Neuron (in vitro differentiated cells): Measurements from ENCODE around the gene NTRK3.

ENCODE experiments used
- H2AFZ ChIP-seq: one replicate; pipeline ENCODE4 v1.6.1; 2013; ENCODE audit warnings: low read depth, mild to moderate bottlenecking, inconsistent platforms, low read length, moderate library complexity
- H3K27me3 ChIP-seq: one replicate; pipeline ENCODE4 v1.6.1; 2013; ENCODE audit warnings: low read length; ENCODE audit not compliant: insufficient read depth
- H3K36me3 ChIP-seq: one replicate; pipeline ENCODE4 v1.6.1; 2013; ENCODE audit warnings: low read length; ENCODE audit not compliant: insufficient read depth
- H3K4me1 ChIP-seq: one replicate; pipeline ENCODE4 v1.6.1; 2013; ENCODE audit warnings: low read length; ENCODE audit not compliant: insufficient read depth
- H3K4me3 ChIP-seq: 2 replicates; pipeline ENCODE4 v1.5.1; 2013; ENCODE audit warnings: mild to moderate bottlenecking, low read length, moderate library complexity
- H3K9me3 ChIP-seq: one replicate; pipeline ENCODE4 v1.6.1; 2013; ENCODE audit warnings: low read length

The NTRK3 gene

GRCh38 chr15:88178631-88179030 lies 77.9 kb downstream of the NTRK3 start:
- Histone ChIP-seq H3K9me3 (no peaks in the 10 kb centered on the region), H3K4me1 (no peaks in the 10 kb centered on the region), H3K27me3 (no peaks in the 10 kb centered on the region), H2AFZ (no peak overlapping the region), H3K4me3 (no peak overlapping the region), H3K36me3 (no peaks in the 10 kb centered on the region)

- Histone ChIP-seq H3K36me3 (no peaks in the 10 kb centered on the region), H3K9me3 (no peaks in the 10 kb centered on the region), H3K27me3 (no peaks in the 10 kb centered on the region), H2AFZ (no peak overlapping the region), H3K4me1 (no peaks in the 10 kb centered on the region), H3K4me3 (no peak overlapping the region)
Measured at GRCh38 chr15:88177451-88177850, 79.1 kb downstream of the NTRK3 start.

GRCh38 chr15:88174571-88174970 lies 82.0 kb downstream of the NTRK3 start:
- H3K4me1 ChIP-seq = no peaks in the 10 kb centered on the region
- no peak overlapping the region for H2AFZ ChIP-seq
- H3K27me3 ChIP-seq = no peaks in the 10 kb centered on the region
- no peak overlapping the region for H3K4me3 ChIP-seq
- no peaks in the 10 kb centered on the region for H3K36me3 ChIP-seq
- no peaks in the 10 kb centered on the region for H3K9me3 ChIP-seq

GRCh38 chr15:88166082-88166993 lies 90.2 kb downstream of the NTRK3 start:
- Histone ChIP-seq H3K27me3 (no peaks in the 10 kb centered on the region), H3K36me3 (no peaks in the 10 kb centered on the region)

GRCh38 chr15:88161636-88162035 lies 94.9 kb downstream of the NTRK3 start:
- H3K4me1 ChIP-seq = no peaks in the 10 kb centered on the region
- no peaks in the 10 kb centered on the region for H3K36me3 ChIP-seq
- no peaks in the 10 kb centered on the region for H3K27me3 ChIP-seq

More at GRCh38 chr15:88166082-88166993, 90.2 kb downstream of the NTRK3 start:
- H2AFZ ChIP-seq = no peak overlapping the region
- H3K4me3 ChIP-seq = no peak overlapping the region
- H3K9me3 ChIP-seq = no peaks in the 10 kb centered on the region
- H3K4me1 ChIP-seq = no peaks in the 10 kb centered on the region

GRCh38 chr15:88155310-88155709 lies 101.2 kb downstream of the NTRK3 start:
- no peaks in the 10 kb centered on the region for H3K4me1 ChIP-seq
- H3K27me3 ChIP-seq = no peaks in the 10 kb centered on the region

More at GRCh38 chr15:88161636-88162035, 94.9 kb downstream of the NTRK3 start:
- Histone ChIP-seq H2AFZ (no peak overlapping the region), H3K9me3 (no peaks in the 10 kb centered on the region), H3K4me3 (no peak overlapping the region)

GRCh38 chr15:88152672-88153071 lies 103.9 kb downstream of the NTRK3 start:
- H3K27me3 ChIP-seq = no peaks in the 10 kb centered on the region
- H3K9me3 ChIP-seq = no peaks in the 10 kb centered on the region
- H3K4me1 ChIP-seq = no peaks in the 10 kb centered on the region
- no peak overlapping the region for H3K4me3 ChIP-seq
- no peak overlapping the region for H2AFZ ChIP-seq
- no peaks in the 10 kb centered on the region for H3K36me3 ChIP-seq

More at GRCh38 chr15:88155310-88155709, 101.2 kb downstream of the NTRK3 start:
- no peak overlapping the region for H2AFZ ChIP-seq
- H3K36me3 ChIP-seq = no peaks in the 10 kb centered on the region
- no peak overlapping the region for H3K4me3 ChIP-seq
- H3K9me3 ChIP-seq = no peaks in the 10 kb centered on the region

GRCh38 chr15:88147760-88148159 lies 108.8 kb downstream of the NTRK3 start:
- H3K9me3 ChIP-seq = no peaks in the 10 kb centered on the region
- no peaks in the 10 kb centered on the region for H3K36me3 ChIP-seq
- H2AFZ ChIP-seq = no peak overlapping the region
- no peaks in the 10 kb centered on the region for H3K4me1 ChIP-seq
- H3K4me3 ChIP-seq = no peak overlapping the region
- H3K27me3 ChIP-seq = no peaks in the 10 kb centered on the region

- no peak overlapping the region for H2AFZ ChIP-seq
- no peaks in the 10 kb centered on the region for H3K27me3 ChIP-seq
- H3K4me3 ChIP-seq = no peak overlapping the region
- H3K36me3 ChIP-seq = no peaks in the 10 kb centered on the region
- no peaks in the 10 kb centered on the region for H3K4me1 ChIP-seq
- H3K9me3 ChIP-seq = no peaks in the 10 kb centered on the region
Measured at GRCh38 chr15:88144921-88145653, 111.5 kb downstream of the NTRK3 start.

GRCh38 chr15:88142121-88142520 lies 114.4 kb downstream of the NTRK3 start:
- Histone ChIP-seq H3K36me3 (no peaks in the 10 kb centered on the region), H3K4me3 (no peak overlapping the region), H3K9me3 (no peaks in the 10 kb centered on the region), H2AFZ (no peak overlapping the region), H3K27me3 (no peaks in the 10 kb centered on the region), H3K4me1 (no peaks in the 10 kb centered on the region)

GRCh38 chr15:88141269-88141889 lies 115.2 kb downstream of the NTRK3 start:
- no peak overlapping the region for H3K4me3 ChIP-seq
- no peaks in the 10 kb centered on the region for H3K9me3 ChIP-seq
- no peaks in the 10 kb centered on the region for H3K4me1 ChIP-seq

GRCh38 chr15:88140398-88140797 lies 116.1 kb downstream of the NTRK3 start:
- Histone ChIP-seq H2AFZ (no peak overlapping the region), H3K4me1 (no peaks in the 10 kb centered on the region), H3K4me3 (no peak overlapping the region), H3K9me3 (no peaks in the 10 kb centered on the region), H3K27me3 (no peaks in the 10 kb centered on the region), H3K36me3 (no peaks in the 10 kb centered on the region)

More at GRCh38 chr15:88141269-88141889, 115.2 kb downstream of the NTRK3 start:
- Histone ChIP-seq H3K36me3 (no peaks in the 10 kb centered on the region), H3K27me3 (no peaks in the 10 kb centered on the region), H2AFZ (no peak overlapping the region)

- Histone ChIP-seq H3K36me3 (no peaks in the 10 kb centered on the region), H2AFZ (no peak overlapping the region), H3K27me3 (no peaks in the 10 kb centered on the region), H3K4me1 (no peaks in the 10 kb centered on the region), H3K4me3 (no peak overlapping the region), H3K9me3 (no peaks in the 10 kb centered on the region)
Measured at GRCh38 chr15:88139936-88140335, 116.6 kb downstream of the NTRK3 start.
